ENCODE measurements around the gene LY6G5C. TPM values are rescaled to one million over a fixed set of nuclear protein-coding genes. Genes with fewer than 3 reads are reported as not detected.

Gene LY6G5C
- total RNA-seq, 1 experiment from 2014 or later = 0.62 TPM

- in situ Hi-C loops (cut with HindIII; ENCODE audit: low pct_unique_long_range_greater_than_20kb, low sequenced_read_pairs) (no loop called here), intact Hi-C loops (cut with micrococcal nuclease; ENCODE audit: unreplicated experiment) (no loop called here)
- Histone ChIP-seq H3K36me3 (ENCODE audit: control insufficient read depth, insufficient read depth, low read length) (0 out of 2 replicates have a peak, but pooled peaks cover 5% of the 10 kb centered on the region), H3K27ac (ENCODE audit: low read length) (no peak overlapping the region), H3K4me1 (ENCODE audit: control insufficient read depth, insufficient read depth, low read length) (no peaks in the 10 kb centered on the region), H3K27me3 (ENCODE audit: control insufficient read depth, insufficient read depth, low read length) (no peaks in the 10 kb centered on the region), H3K4me3 (ENCODE audit: low read depth in 2 of 2, low read length in 2 of 2) (no peak overlapping the region), H3K9me3 (ENCODE audit: control insufficient read depth, insufficient read depth, low read depth, low read length) (no peaks in the 10 kb centered on the region)
- DNase-seq (ENCODE audit: low read depth, low spot score) (no peak), ATAC-seq (no peak)
- CTCF ChIA-PET = no interaction called here
- POLR2A ChIA-PET = interaction anchor here (0.7 kb wide), 1 partner anchor 38 kb away, joined by 3 read pairs; no protein-coding TSS in a partner anchor
- TF ChIP-seq, protein P1, sequence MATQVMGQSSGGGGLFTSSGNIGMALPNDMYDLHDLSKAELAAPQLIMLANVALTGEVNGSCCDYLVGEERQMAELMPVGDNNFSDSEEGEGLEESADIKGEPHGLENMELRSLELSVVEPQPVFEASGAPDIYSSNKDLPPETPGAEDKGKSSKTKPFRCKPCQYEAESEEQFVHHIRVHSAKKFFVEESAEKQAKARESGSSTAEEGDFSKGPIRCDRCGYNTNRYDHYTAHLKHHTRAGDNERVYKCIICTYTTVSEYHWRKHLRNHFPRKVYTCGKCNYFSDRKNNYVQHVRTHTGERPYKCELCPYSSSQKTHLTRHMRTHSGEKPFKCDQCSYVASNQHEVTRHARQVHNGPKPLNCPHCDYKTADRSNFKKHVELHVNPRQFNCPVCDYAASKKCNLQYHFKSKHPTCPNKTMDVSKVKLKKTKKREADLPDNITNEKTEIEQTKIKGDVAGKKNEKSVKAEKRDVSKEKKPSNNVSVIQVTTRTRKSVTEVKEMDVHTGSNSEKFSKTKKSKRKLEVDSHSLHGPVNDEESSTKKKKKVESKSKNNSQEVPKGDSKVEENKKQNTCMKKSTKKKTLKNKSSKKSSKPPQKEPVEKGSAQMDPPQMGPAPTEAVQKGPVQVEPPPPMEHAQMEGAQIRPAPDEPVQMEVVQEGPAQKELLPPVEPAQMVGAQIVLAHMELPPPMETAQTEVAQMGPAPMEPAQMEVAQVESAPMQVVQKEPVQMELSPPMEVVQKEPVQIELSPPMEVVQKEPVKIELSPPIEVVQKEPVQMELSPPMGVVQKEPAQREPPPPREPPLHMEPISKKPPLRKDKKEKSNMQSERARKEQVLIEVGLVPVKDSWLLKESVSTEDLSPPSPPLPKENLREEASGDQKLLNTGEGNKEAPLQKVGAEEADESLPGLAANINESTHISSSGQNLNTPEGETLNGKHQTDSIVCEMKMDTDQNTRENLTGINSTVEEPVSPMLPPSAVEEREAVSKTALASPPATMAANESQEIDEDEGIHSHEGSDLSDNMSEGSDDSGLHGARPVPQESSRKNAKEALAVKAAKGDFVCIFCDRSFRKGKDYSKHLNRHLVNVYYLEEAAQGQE (IDR thresholded peaks at IDR 0.05; ENCODE audit: insufficient read depth in 1 of 2, low read depth in 2 of 2, low read length in 1 of 2) = no peak
- BruUV-seq (replicated peaks) = no TSS peak
These were observed 8.6 kb upstream of the LY6G5C start for GRCh38 chr6:31689249-31690110.

DNA sequence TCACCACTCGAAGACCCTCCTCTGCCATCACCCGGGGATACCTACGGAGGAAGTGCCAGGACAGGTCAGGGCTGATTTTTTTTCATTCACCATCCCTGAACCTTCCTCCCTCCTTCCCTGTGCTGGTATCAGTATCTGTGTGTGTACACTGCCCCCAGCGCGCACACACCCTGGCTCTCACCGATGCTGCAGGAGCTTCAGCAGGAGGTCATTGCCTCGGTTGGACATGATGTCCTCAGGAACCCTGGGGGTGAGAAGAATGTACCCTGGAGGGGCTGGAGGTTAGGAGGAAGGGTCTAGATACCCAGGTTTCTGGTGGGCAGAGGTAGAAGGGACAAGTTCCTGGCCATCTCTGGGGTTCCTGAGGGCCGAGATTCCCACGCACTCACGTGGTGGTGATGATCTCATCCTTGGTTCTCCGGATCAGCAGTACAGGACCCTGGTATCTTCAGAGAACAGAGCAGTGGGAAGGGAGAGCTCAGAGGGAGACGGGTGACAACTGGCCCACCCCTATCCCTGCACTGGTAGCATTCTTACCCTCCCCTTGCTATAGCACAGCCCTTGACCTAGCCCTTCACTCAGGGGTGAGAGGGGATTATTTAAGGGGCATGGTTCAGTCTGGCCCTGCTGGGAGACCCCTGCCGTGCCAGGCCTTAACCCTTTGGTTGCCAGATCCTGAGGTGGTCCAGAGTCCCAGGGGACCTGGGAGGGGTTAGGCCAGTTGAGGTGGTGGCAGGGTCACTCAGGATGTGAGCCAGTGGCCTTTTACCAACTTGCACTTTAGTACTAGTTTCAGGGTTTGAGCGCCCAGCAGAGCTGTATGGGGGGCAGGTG is 7.2 kb upstream of the LY6G5C start:
- H3K27me3 ChIP-seq (ENCODE audit: control insufficient read depth, insufficient read depth, low read length) = no peaks in the 10 kb centered on the region
- 0 out of 2 replicates have a peak, but pooled peaks cover 5% of the 10 kb centered on the region for H3K36me3 ChIP-seq (ENCODE audit: control insufficient read depth, insufficient read depth, low read length)
- no peaks in the 10 kb centered on the region for H3K4me1 ChIP-seq (ENCODE audit: control insufficient read depth, insufficient read depth, low read length)
- no peaks in the 10 kb centered on the region for H3K9me3 ChIP-seq (ENCODE audit: control insufficient read depth, insufficient read depth, low read depth, low read length)
- no TSS peak for BruUV-seq (replicated peaks)
- intact Hi-C loops (cut with micrococcal nuclease; ENCODE audit: unreplicated experiment) = no loop called here
- ATAC-seq (0 out of 2 replicates have a peak, but pooled peaks have one; percentile 27), DNase-seq (ENCODE audit: low read depth, low spot score) (no peak)
- no peak overlapping the region for H3K27ac ChIP-seq (ENCODE audit: low read length)
- TF ChIP-seq TCF7L2 (IDR thresholded peaks at IDR 0.05; ENCODE audit: low read depth, low read length) (no peak), POLR2AphosphoS5 (IDR thresholded peaks at IDR 0.05; ENCODE audit: low read depth, low read length) (no peak), SIN3A (IDR thresholded peaks at IDR 0.05; ENCODE audit: borderline replicate concordance, insufficient read depth, low read depth, low read length) (no peak), CTCF (IDR thresholded peaks at IDR 0.05) (no peak)
- TF ChIP-seq, protein P1 (IDR thresholded peaks at IDR 0.05; ENCODE audit: insufficient read depth in 1 of 2, low read depth in 2 of 2, low read length in 1 of 2) = no peak
- in situ Hi-C loops (cut with HindIII; ENCODE audit: low pct_unique_long_range_greater_than_20kb, low sequenced_read_pairs) = no loop called here
- POLR2A ChIA-PET = no interaction called here
- H3K4me3 ChIP-seq (ENCODE audit: low read depth in 2 of 2, low read length in 2 of 2) = no peak overlapping the region
- CTCF ChIA-PET = no interaction called here

Data from Panc1 (cell line).